ENCODE results near the gene TCHP.

TCHP gene

GRCh38 chr12:109940339-109940923 lies 40.4 kb downstream of the TCHP start:
- no peak for TF ChIP-seq CTCF (IDR thresholded peaks at IDR 0.05)
- no peak for DNase-seq
- H3K36me3 Mint-ChIP-seq (ENCODE audit: low read depth) = peaks cover 42% of the 10 kb centered on the region
- no peaks in the 10 kb centered on the region for H3K9me3 Mint-ChIP-seq
- H3K27ac Mint-ChIP-seq = no peak overlapping the region
- no peaks in the 10 kb centered on the region for H3K27me3 Mint-ChIP-seq (ENCODE audit: low read depth, poor library complexity)
- peaks cover 18% of the 10 kb centered on the region for H3K4me1 Mint-ChIP-seq
- no peak overlapping the region for H3K4me3 Mint-ChIP-seq

GRCh38 chr12:109943811-109944210 lies 43.7 kb downstream of the TCHP start:
- Mint-ChIP-seq H3K36me3 (ENCODE audit: low read depth) (peaks cover 27% of the 10 kb centered on the region), H3K27me3 (ENCODE audit: low read depth, poor library complexity) (no peaks in the 10 kb centered on the region), H3K4me3 (no peak overlapping the region), H3K27ac (no peak overlapping the region), H3K4me1 (peaks cover 45% of the 10 kb centered on the region), H3K9me3 (no peaks in the 10 kb centered on the region)
- no peak for DNase-seq
- no peak for TF ChIP-seq CTCF (IDR thresholded peaks at IDR 0.05)

GRCh38 chr12:109944561-109945359 lies 44.7 kb downstream of the TCHP start:
- peak overlapping the region; percentile 47 for H3K4me3 Mint-ChIP-seq
- H3K27ac Mint-ChIP-seq = peak overlapping the region; percentile 87
- no peaks in the 10 kb centered on the region for H3K9me3 Mint-ChIP-seq
- no peak for TF ChIP-seq CTCF (IDR thresholded peaks at IDR 0.05)
- peaks cover 52% of the 10 kb centered on the region for H3K4me1 Mint-ChIP-seq
- DNase-seq = peak; percentile 53
- H3K36me3 Mint-ChIP-seq (ENCODE audit: low read depth) = peaks cover 20% of the 10 kb centered on the region
- no peaks in the 10 kb centered on the region for H3K27me3 Mint-ChIP-seq (ENCODE audit: low read depth, poor library complexity)

GRCh38 chr12:109946505-109946904 lies 46.4 kb downstream of the TCHP start:
- H3K36me3 Mint-ChIP-seq (ENCODE audit: low read depth) = peaks cover 24% of the 10 kb centered on the region
- no peaks in the 10 kb centered on the region for H3K27me3 Mint-ChIP-seq (ENCODE audit: low read depth, poor library complexity)
- peaks cover 61% of the 10 kb centered on the region for H3K4me1 Mint-ChIP-seq
- peak overlapping the region; percentile 24 for H3K4me3 Mint-ChIP-seq
- H3K9me3 Mint-ChIP-seq = no peaks in the 10 kb centered on the region
- peak; percentile 33 for DNase-seq
- H3K27ac Mint-ChIP-seq = peak overlapping the region; percentile 91
- no peak for TF ChIP-seq CTCF (IDR thresholded peaks at IDR 0.05)

- no peak for DNase-seq
- H3K4me3 Mint-ChIP-seq = no peak overlapping the region
- H3K9me3 Mint-ChIP-seq = no peaks in the 10 kb centered on the region
- no peaks in the 10 kb centered on the region for H3K27me3 Mint-ChIP-seq (ENCODE audit: low read depth, poor library complexity)
- peak overlapping the region; percentile 91 for H3K27ac Mint-ChIP-seq
- peaks cover 28% of the 10 kb centered on the region for H3K36me3 Mint-ChIP-seq (ENCODE audit: low read depth)
- peaks cover 61% of the 10 kb centered on the region for H3K4me1 Mint-ChIP-seq
- no peak for TF ChIP-seq CTCF (IDR thresholded peaks at IDR 0.05)
Measured at GRCh38 chr12:109946913-109947312, 46.8 kb downstream of the TCHP start.

Measured in nephron progenitor cell (in vitro differentiated cells).